NK-92 treated with Interleukin-12 subunit alpha and Interleukin-12 subunit beta, amount 100 ng/mL, for 24 hours (cell line): ENCODE measurements around the gene MIPEP.

Source experiments
- DNase-seq: peaks from one replicate; lab custom pipeline; 2025; lab: John Stamatoyannopoulos, UW

Gene MIPEP

GRCh38 chr13:23715092-23715761 lies 174.0 kb downstream of the MIPEP start:
- no peak for DNase-seq

- no peak for DNase-seq
These were observed 174.5 kb downstream of the MIPEP start for GRCh38 chr13:23714672-23715071.

- no peak for DNase-seq
These were observed 177.8 kb downstream of the MIPEP start for GRCh38 chr13:23711355-23711754.

GRCh38 chr13:23710366-23710765 lies 178.8 kb downstream of the MIPEP start:
- DNase-seq: no peak

- no peak for DNase-seq
These were observed 179.7 kb downstream of the MIPEP start for GRCh38 chr13:23709536-23709935.

- no peak for DNase-seq
These were observed 181.5 kb downstream of the MIPEP start for GRCh38 chr13:23707674-23708073.

GRCh38 chr13:23705583-23705982 lies 183.6 kb downstream of the MIPEP start:
- no peak for DNase-seq

GRCh38 chr13:23703246-23703860 lies 185.8 kb downstream of the MIPEP start:
- DNase-seq: no peak

GRCh38 chr13:23701636-23702035 lies 187.6 kb downstream of the MIPEP start:
- no peak for DNase-seq

GRCh38 chr13:23701186-23701585 lies 188.0 kb downstream of the MIPEP start:
- DNase-seq: no peak

GRCh38 chr13:23699271-23699670 lies 189.9 kb downstream of the MIPEP start:
- no peak for DNase-seq

- no peak for DNase-seq
These were observed 191.4 kb downstream of the MIPEP start for GRCh38 chr13:23697772-23698313.

- DNase-seq: no peak
These were observed 192.6 kb downstream of the MIPEP start for GRCh38 chr13:23696610-23697009.

- DNase-seq: no peak
These were observed 193.3 kb downstream of the MIPEP start for GRCh38 chr13:23695711-23696464.

- no peak for DNase-seq
These were observed 194.0 kb downstream of the MIPEP start for GRCh38 chr13:23695196-23695595.

- no peak for DNase-seq
These were observed 196.4 kb downstream of the MIPEP start for GRCh38 chr13:23692816-23693215.

GRCh38 chr13:23690668-23691067 lies 198.5 kb downstream of the MIPEP start:
- DNase-seq: no peak

- no peak for DNase-seq
These were observed 200.9 kb downstream of the MIPEP start for GRCh38 chr13:23688336-23688735.

GRCh38 chr13:23687614-23688013 lies 201.6 kb downstream of the MIPEP start:
- DNase-seq: no peak

- no peak for DNase-seq
These were observed 202.3 kb downstream of the MIPEP start for GRCh38 chr13:23686948-23687347.

GRCh38 chr13:23685416-23685815 lies 203.8 kb downstream of the MIPEP start:
- DNase-seq: no peak

GRCh38 chr13:23684647-23685046 lies 204.6 kb downstream of the MIPEP start:
- no peak for DNase-seq

GRCh38 chr13:23683084-23683483 lies 206.1 kb downstream of the MIPEP start:
- no peak for DNase-seq
